Prostate gland (tissue), 2 donors: ENCODE data around the gene HNRNPAB.

Source experiments
- POLR2AphosphoS5 ChIP-seq: sonication (generic); formaldehyde crosslinking; IDR thresholded peaks from one replicate; pipeline ENCODE4 v1.6.1; 2017; ENCODE audit warnings: antibody characterized with exemption
- TF ChIP-seq, protein P1 (sequence below), 4 experiments: fragments of 200-600 bp in 2 of 4; fragments of 450-650 bp in 2 of 4; sonication (generic) in 2 of 4; IDR thresholded peaks; 1 replicate in 3 of 4; 2 replicates in 1 of 4; pipeline ENCODE4 v1.5.1; 2016 to 2019; ENCODE audit warnings: antibody characterized with exemption in 4 of 4, mild to moderate bottlenecking in 2 of 4, moderate library complexity in 2 of 4

DNA sequence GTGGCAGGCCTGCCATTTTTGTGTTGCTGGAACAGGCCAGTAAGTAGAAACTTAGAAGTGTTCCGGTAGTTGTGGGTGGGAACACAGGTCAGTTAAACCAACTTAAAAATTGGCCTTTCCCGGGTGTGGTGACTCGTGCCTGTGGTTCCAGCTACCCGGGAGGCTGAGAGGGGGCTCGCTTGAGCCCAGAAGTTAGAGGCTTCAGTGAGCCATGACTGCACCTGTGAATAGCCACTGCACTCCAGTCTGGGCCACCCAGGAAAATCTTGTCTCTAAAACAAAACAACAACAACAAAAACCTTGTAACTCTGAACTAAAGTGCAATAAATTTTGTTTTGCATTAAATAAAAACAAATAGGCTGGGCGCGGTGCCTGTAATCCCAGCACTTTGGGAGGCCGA lies 49.3 kb upstream of the HNRNPAB start:
- TF ChIP-seq, protein P1, sequence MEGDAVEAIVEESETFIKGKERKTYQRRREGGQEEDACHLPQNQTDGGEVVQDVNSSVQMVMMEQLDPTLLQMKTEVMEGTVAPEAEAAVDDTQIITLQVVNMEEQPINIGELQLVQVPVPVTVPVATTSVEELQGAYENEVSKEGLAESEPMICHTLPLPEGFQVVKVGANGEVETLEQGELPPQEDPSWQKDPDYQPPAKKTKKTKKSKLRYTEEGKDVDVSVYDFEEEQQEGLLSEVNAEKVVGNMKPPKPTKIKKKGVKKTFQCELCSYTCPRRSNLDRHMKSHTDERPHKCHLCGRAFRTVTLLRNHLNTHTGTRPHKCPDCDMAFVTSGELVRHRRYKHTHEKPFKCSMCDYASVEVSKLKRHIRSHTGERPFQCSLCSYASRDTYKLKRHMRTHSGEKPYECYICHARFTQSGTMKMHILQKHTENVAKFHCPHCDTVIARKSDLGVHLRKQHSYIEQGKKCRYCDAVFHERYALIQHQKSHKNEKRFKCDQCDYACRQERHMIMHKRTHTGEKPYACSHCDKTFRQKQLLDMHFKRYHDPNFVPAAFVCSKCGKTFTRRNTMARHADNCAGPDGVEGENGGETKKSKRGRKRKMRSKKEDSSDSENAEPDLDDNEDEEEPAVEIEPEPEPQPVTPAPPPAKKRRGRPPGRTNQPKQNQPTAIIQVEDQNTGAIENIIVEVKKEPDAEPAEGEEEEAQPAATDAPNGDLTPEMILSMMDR (IDR thresholded peaks at IDR 0.05), result no peak
- no peak for TF ChIP-seq POLR2AphosphoS5
